Measurements from ENCODE around the gene SMARCE1. TPM values are rescaled to one million over a fixed set of nuclear protein-coding genes. Genes with fewer than 3 reads are reported as not detected.

The SMARCE1 gene
- total RNA-seq, 1 donor, result 108 TPM

DNA sequence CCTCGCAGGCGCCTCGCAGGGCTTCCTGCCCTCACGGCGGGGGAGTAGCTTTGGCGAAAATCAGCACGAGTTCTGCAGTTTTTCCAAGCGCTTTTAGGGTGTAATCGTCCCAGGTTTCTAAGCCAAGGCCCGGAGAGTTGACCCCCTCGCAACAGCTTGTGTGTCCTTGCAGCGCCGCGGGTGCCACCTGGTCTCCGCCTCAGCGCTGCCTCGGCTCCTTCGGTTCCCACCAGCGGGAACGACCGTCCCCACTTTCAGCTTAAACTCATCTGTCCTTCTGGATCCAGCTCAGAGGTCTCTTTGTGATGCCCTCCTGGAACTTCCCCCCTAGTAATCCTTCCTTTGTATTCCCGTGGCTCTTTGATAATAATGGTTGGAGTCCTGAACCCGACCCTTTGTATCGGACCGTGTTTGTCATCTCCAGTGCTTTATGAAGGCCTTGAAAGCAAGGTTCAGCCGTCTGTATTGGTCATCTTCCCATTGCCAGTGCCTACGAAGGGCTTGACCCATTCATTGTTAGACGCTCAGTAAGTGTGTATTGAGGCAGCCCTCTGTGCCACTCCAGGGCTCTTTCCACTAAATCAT, 858 bp upstream of the SMARCE1 start:
- TF ChIP-seq, protein P1, sequence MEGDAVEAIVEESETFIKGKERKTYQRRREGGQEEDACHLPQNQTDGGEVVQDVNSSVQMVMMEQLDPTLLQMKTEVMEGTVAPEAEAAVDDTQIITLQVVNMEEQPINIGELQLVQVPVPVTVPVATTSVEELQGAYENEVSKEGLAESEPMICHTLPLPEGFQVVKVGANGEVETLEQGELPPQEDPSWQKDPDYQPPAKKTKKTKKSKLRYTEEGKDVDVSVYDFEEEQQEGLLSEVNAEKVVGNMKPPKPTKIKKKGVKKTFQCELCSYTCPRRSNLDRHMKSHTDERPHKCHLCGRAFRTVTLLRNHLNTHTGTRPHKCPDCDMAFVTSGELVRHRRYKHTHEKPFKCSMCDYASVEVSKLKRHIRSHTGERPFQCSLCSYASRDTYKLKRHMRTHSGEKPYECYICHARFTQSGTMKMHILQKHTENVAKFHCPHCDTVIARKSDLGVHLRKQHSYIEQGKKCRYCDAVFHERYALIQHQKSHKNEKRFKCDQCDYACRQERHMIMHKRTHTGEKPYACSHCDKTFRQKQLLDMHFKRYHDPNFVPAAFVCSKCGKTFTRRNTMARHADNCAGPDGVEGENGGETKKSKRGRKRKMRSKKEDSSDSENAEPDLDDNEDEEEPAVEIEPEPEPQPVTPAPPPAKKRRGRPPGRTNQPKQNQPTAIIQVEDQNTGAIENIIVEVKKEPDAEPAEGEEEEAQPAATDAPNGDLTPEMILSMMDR (IDR thresholded peaks at IDR 0.05; ENCODE audit: insufficient read depth, low read depth, low read length), result no peak
- DNase-seq (ENCODE audit: low read depth), result no peak
- H3K4me3 ChIP-seq (ENCODE audit: low read depth, low read length), result peak overlapping the region; percentile 96

DNA sequence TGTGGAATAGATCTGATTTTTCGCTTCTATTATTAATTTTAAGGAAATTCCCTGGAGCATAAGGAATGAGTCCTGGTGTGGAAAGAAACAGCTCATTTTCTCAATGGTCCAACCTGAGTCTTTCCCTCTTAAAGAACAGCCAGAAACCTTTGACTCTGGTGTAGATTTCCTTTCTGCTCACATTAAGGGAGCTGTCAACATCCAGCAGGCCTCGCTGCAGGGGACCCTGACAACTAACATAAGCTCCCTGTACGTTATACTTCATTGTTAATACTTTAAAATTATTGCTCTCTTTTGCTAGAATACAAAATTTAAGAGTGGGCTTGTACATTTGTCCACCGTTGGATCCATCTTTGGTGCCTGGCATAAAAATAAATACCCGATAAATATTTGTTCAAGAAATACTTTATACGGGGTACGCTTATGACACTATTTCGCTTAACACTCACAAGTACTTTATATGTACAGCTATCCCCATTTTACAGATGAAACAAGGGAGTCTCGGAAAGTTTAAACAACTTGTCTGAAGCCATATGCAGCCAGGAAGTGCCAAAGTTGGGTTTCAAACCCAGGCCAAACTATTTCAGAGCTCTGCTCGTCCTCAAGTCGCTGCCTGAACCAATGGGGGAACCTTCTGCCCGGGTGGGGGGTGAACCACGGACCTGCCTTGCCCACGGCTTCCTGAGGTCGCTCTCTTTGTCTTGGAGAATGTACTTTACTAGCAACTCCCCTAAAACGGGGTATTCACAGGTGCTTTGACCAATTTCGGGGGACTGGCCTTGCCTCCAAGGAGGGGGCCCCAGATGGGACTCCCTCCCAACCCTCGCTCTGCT, 611 bp downstream of the SMARCE1 start:
- TF ChIP-seq, protein P1 (IDR thresholded peaks at IDR 0.05; ENCODE audit: insufficient read depth, low read depth, low read length), result no peak
- H3K4me3 ChIP-seq (ENCODE audit: low read depth, low read length), result peak overlapping the region; percentile 96
- DNase-seq (ENCODE audit: low read depth), result peak; percentile 68

DNA sequence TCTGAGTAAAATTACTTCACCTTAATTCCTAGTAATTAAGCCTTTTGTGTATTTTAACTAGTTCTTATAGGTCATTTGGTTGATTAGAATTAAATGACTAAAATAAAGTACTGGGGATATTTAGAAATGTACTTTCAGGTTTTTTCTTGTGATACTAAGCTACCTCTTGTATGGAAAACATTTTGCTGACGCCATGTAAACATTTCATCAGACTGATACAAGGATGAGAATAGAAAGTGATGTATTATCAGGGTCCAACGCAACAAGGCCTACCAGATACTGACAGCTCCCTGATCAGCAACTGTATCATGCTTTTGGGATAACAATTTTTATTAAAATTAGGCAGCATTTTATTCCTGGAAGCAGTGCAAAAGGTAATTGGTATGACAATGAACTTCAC, 1.7 kb downstream of the SMARCE1 start:
- DNase-seq (ENCODE audit: low read depth), result peak; percentile 13

DNA sequence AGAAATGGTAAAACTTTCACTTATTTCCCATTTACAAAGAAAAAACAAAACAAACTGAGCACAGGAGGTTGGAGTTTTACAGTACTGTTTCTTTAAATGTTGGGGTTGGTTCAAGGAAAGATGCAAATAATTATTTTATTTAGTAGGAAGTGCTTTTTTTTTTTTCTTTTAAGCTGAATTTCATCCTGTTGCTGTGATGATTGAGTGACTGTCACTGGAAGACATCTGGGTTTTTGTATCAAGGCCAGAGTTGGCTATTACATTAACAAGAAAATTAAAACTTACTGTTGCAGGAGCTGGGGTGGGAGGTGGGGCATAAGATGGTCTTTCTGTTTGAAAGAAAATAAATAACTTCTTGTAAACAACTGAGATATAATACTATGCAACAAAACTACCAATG, 2.3 kb downstream of the SMARCE1 start:
- no peak for DNase-seq (ENCODE audit: low read depth)
- TF ChIP-seq, protein P1 (IDR thresholded peaks at IDR 0.05; ENCODE audit: insufficient read depth, low read depth, low read length), result no peak
- no peak overlapping the region for H3K4me3 ChIP-seq (ENCODE audit: low read depth, low read length)

More for the DNA sequence above, 1.7 kb downstream of the SMARCE1 start:
- H3K4me3 ChIP-seq (ENCODE audit: low read depth, low read length), result no peak overlapping the region
- TF ChIP-seq, protein P1 (IDR thresholded peaks at IDR 0.05; ENCODE audit: insufficient read depth, low read depth, low read length), result no peak

DNA sequence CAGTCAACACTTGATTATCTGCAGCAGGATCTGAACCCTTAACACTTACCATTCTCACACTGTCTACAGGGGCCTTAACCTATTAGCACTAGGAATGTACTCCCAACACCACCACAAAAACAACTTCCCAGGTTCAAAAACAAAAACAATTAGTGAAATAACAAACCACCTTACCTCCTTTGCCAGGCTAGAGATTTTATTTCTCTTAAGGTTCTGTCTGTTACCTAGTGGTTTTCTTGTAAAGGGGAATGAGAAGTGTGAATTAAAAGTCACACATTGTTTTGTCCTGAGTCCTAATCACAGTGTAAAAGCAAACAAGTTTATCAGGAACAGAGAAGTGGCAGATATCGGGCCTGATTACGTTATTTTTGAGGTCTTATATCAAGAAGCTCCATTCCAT, 9.7 kb downstream of the SMARCE1 start:
- no peak for DNase-seq (ENCODE audit: low read depth)
- H3K4me3 ChIP-seq (ENCODE audit: low read depth, low read length), result no peak overlapping the region
- TF ChIP-seq, protein P1 (IDR thresholded peaks at IDR 0.05; ENCODE audit: insufficient read depth, low read depth, low read length), result no peak

DNA sequence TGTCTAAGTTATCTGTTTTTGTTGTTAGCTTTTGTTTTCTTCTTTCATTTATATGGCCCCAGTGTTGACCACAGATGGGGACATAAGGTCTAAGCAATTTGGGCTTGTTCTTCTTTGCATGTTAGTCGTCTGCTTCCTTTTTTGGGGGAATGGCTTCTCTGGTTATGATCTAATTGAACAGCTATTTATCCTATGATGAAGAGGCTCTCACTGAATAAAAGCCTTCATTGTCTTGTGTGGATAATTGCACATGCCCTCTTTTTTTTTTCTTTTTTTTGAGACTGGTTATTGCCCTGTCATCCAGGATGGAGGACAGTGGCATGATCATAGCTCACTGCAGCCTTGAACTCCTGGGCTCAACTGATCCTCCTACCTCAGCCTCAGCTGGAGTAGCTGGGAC, 13.7 kb downstream of the SMARCE1 start:
- H3K4me3 ChIP-seq (ENCODE audit: low read depth, low read length), result no peak overlapping the region
- DNase-seq (ENCODE audit: low read depth), result no peak
- TF ChIP-seq, protein P1 (IDR thresholded peaks at IDR 0.05; ENCODE audit: insufficient read depth, low read depth, low read length), result no peak
